ENCODE results near the gene HOXA11.

DNA sequence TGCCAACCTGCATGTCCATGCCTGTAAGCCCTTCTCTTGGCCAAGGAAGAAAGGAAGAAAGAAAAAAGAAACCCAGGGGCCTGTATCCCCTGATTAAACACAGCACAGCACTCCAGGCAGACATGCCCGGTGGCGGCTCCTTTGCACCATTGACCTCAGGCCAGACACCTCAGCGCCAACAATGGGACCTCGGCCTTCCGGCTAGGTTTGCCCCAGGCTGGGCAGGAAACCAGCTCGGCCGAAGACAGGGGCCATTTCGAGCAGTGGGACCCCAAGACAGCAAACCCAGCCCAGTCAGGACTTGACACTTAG, 13.8 kb downstream of the HOXA11 start:
- TF ChIP-seq, protein P1, sequence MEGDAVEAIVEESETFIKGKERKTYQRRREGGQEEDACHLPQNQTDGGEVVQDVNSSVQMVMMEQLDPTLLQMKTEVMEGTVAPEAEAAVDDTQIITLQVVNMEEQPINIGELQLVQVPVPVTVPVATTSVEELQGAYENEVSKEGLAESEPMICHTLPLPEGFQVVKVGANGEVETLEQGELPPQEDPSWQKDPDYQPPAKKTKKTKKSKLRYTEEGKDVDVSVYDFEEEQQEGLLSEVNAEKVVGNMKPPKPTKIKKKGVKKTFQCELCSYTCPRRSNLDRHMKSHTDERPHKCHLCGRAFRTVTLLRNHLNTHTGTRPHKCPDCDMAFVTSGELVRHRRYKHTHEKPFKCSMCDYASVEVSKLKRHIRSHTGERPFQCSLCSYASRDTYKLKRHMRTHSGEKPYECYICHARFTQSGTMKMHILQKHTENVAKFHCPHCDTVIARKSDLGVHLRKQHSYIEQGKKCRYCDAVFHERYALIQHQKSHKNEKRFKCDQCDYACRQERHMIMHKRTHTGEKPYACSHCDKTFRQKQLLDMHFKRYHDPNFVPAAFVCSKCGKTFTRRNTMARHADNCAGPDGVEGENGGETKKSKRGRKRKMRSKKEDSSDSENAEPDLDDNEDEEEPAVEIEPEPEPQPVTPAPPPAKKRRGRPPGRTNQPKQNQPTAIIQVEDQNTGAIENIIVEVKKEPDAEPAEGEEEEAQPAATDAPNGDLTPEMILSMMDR (IDR thresholded peaks at IDR 0.05; ENCODE audit: low read length) = no peak
- no peak for TF ChIP-seq EZH2 (IDR thresholded peaks at IDR 0.05; ENCODE audit: borderline replicate concordance, low read length)

Data from OCI-LY1 (cell line).